ENCODE data around the gene PRB4. TPM values are rescaled to one million over a fixed set of nuclear protein-coding genes. Genes with fewer than 3 reads are reported as not detected.

The PRB4 gene
- total and polyA plus RNA-seq, 2 of the 8 experiments (the other 6 are each of a cell fraction or from before 2014, with no cell fraction given): not detected

DNA sequence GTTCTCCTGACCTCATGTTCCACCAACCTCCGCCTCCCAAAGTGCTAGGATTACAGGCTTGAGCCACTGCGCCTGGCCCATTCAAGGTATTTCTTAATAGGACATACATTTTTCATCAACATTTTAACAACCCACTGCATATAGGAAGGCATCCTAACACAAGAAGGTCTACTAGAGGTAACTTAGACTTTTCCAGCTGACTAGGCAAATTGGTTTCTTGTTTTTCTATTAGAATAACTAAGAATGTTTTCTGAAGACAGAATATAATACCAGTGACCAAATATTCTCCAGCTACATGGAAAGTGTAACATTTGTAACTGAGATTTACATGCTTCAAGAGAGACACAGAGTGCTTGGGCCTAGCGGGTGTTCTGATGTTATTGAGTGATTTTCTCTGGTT, 14.2 kb upstream of the PRB4 start:
- H2BK120ac ChIP-seq (replicated peaks; ENCODE audit: low read depth, low read length): no peak overlapping the region
- H2BK15ac ChIP-seq (ENCODE audit: low read length): no peak overlapping the region
- H4K5ac ChIP-seq (ENCODE audit: insufficient read length, low read depth, low read length): no peak overlapping the region
- no peak overlapping the region for H3K4me3 ChIP-seq (ENCODE audit: extremely low read depth in 1 of 4, insufficient read depth in 2 of 4, low read depth in 3 of 4, low read length in 4 of 4)
- H2AK5ac ChIP-seq (ENCODE audit: low read depth, low read length): no peak overlapping the region
- FAIRE-seq (no peak), DNase-seq (ENCODE audit: low read depth in 1 of 2, low spot score in 2 of 2) (no peak)
- no peak overlapping the region for H3K23ac ChIP-seq (ENCODE audit: insufficient read length)
- ChIA-PET CTCF (ENCODE audit: partially characterized antibody) (interaction anchor here (1.1 to 1.5 kb wide), 2 partner anchors 15 to 27 kb away, joined by 3 read pairs; no protein-coding TSS in a partner anchor), POLR2A (ENCODE audit: partially characterized antibody) (interaction anchor here (0.7 kb wide), 1 partner anchor 177 kb away, joined by 3 read pairs; no protein-coding TSS in a partner anchor)
- no peaks in the 10 kb centered on the region for H3K27me3 ChIP-seq (replicated peaks in 1 of 4; ENCODE audit: control insufficient read depth in 3 of 4, extremely low read depth in 1 of 4, insufficient read depth in 3 of 4, low read length in 3 of 4)
- no peaks in the 10 kb centered on the region for H3K79me1 ChIP-seq (ENCODE audit: low read depth, low read length)
- no peak overlapping the region for H2BK20ac ChIP-seq (ENCODE audit: low read length)
- no peak overlapping the region for H4K8ac ChIP-seq (ENCODE audit: extremely low read depth, insufficient read depth, low read length)
- no peaks in the 10 kb centered on the region for H3K79me2 ChIP-seq (ENCODE audit: control insufficient read depth in 1 of 2, insufficient read depth in 2 of 2, low read length in 2 of 2)
- H3K4ac ChIP-seq (replicated peaks; ENCODE audit: insufficient read length, low read depth, low read length): no peak overlapping the region
- H3K27ac ChIP-seq (ENCODE audit: low read depth, low read length): no peak overlapping the region
- no peaks in the 10 kb centered on the region for H4K20me1 ChIP-seq (replicated peaks in 1 of 2; ENCODE audit: control insufficient read depth in 1 of 2, insufficient read depth in 2 of 2, low read length in 2 of 2)
- TF ChIP-seq SP2 (IDR thresholded peaks at IDR 0.05; ENCODE audit: low read length) (no peak), JUN (IDR thresholded peaks at IDR 0.05; ENCODE audit: low read depth, low read length) (no peak), KDM5A (IDR thresholded peaks at IDR 0.05; ENCODE audit: low read length) (no peak), SP1 (IDR thresholded peaks at IDR 0.05; ENCODE audit: low read depth, low read length) (no peak), MAFK (IDR thresholded peaks at IDR 0.05; ENCODE audit: low read depth, low read length) (no peak), POU5F1 (IDR thresholded peaks at IDR 0.05; ENCODE audit: low read depth, low read length) (no peak), SIN3A (conservative IDR thresholded peaks at IDR 0.05 in 1 of 2, IDR thresholded peaks at IDR 0.05 in 1 of 2; ENCODE audit: low read depth in 1 of 2, low read length in 2 of 2) (no peak)
- TF ChIP-seq, protein P1, sequence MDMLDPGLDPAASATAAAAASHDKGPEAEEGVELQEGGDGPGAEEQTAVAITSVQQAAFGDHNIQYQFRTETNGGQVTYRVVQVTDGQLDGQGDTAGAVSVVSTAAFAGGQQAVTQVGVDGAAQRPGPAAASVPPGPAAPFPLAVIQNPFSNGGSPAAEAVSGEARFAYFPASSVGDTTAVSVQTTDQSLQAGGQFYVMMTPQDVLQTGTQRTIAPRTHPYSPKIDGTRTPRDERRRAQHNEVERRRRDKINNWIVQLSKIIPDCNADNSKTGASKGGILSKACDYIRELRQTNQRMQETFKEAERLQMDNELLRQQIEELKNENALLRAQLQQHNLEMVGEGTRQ (IDR thresholded peaks at IDR 0.05; ENCODE audit: low read length): no peak
- H3K9me3 ChIP-seq (ENCODE audit: insufficient read depth in 2 of 2, low read depth in 1 of 2, low read length in 1 of 2): no peaks in the 10 kb centered on the region
- 87% methylated on average over 3 of the region's 3 CpGs; no CpG with 5 or more reads in 1 of the 2 experiments for WGBS, 2 experiments (ENCODE audit: extremely low coverage in 1 of 2, insufficient coverage in 1 of 2, insufficient read length in 1 of 2, insufficient replicate concordance in 2 of 2, low coverage in 1 of 2, low lambda C conversion rate in 2 of 2, missing lambda C conversion rate in 1 of 2)
- H3K56ac ChIP-seq (replicated peaks; ENCODE audit: insufficient read length, low read depth, low read length): no peak overlapping the region
- no peak overlapping the region for H3K9ac ChIP-seq (replicated peaks in 1 of 4; ENCODE audit: extremely low read depth in 1 of 4, low read depth in 3 of 4, low read length in 3 of 4)
- H3K14ac ChIP-seq (ENCODE audit: insufficient read length): no peak overlapping the region
- no peaks in the 10 kb centered on the region for H3K36me3 ChIP-seq (ENCODE audit: control insufficient read depth in 2 of 4, insufficient read depth in 4 of 4, low read length in 3 of 4)
- H2BK12ac ChIP-seq (ENCODE audit: low read depth, low read length): no peak overlapping the region
- no peak overlapping the region for H3K18ac ChIP-seq (ENCODE audit: extremely low read depth, low read length)
- no peak overlapping the region for H2AFZ ChIP-seq (ENCODE audit: low read length)
- no peak overlapping the region for H2BK5ac ChIP-seq (ENCODE audit: low read depth, low read length)
- H3K4me1 ChIP-seq (replicated peaks in 1 of 4; ENCODE audit: control insufficient read depth in 3 of 4, insufficient read depth in 4 of 4, low read length in 3 of 4): no peaks in the 10 kb centered on the region
- H3K4me2 ChIP-seq (ENCODE audit: insufficient read depth in 1 of 2, low read depth in 2 of 2, low read length in 2 of 2): no peak overlapping the region
- no peaks in the 10 kb centered on the region for H3K23me2 ChIP-seq (ENCODE audit: low read depth, low read length)
- no peak overlapping the region for H4K91ac ChIP-seq (replicated peaks; ENCODE audit: insufficient read length, low read length)

All from H1 (cell line).